Retinal pigment epithelial cell (primary cell): ENCODE results near the gene GALNT16.

Source experiments
- DNase-seq: peaks from one replicate; pipeline ENCODE4 v3.0.0-alpha.2; 2010; ENCODE audit warnings: low read depth
- H3K4me3 ChIP-seq: 2 replicates; pipeline ENCODE4 v1.5.1; 2011; ENCODE audit warnings: mild to moderate bottlenecking, low read length, control low read depth, moderate library complexity
- CTCF ChIP-seq: conservative IDR thresholded peaks from 2 replicates; pipeline ENCODE4 v1.5.1; 2011; ENCODE audit warnings: low read depth, low read length, control low read depth, inconsistent platforms

The GALNT16 gene

GRCh38 chr14:69346710-69347109 lies 86.8 kb downstream of the GALNT16 start:
- no peak overlapping the region for H3K4me3 ChIP-seq
- TF ChIP-seq CTCF, result peak; percentile 78

GRCh38 chr14:69349091-69349777 lies 89.3 kb downstream of the GALNT16 start:
- no peak for TF ChIP-seq CTCF
- H3K4me3 ChIP-seq, result no peak overlapping the region
- no peak for DNase-seq

More at GRCh38 chr14:69346710-69347109, 86.8 kb downstream of the GALNT16 start:
- no peak for DNase-seq

DNA sequence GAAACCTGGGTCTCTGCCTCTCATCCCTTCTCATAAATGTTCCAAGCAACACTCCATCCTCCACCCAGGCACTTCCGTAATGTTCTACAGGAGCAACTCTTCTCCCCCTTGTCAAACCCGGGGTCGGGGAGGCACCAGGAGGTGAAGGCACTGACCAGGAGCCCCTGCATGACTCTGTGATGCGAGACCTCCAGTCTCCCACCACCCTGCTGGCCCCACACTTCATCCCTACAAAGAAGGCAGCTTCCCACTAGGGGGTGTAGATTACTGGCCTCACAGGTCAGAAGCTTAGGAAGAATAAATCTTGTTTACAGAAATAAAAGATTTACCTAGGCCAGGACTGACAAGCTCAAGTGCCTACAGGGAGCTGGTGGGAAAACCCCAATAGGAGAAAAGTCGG lies 90.9 kb downstream of the GALNT16 start:
- no peak for DNase-seq
- TF ChIP-seq CTCF, result no peak
- no peak overlapping the region for H3K4me3 ChIP-seq

- no peak for DNase-seq
Measured at GRCh38 chr14:69351385-69351784, 91.4 kb downstream of the GALNT16 start.

GRCh38 chr14:69351911-69352310 lies 92.0 kb downstream of the GALNT16 start:
- DNase-seq, result no peak
- no peak overlapping the region for H3K4me3 ChIP-seq
- no peak for TF ChIP-seq CTCF

More at GRCh38 chr14:69351385-69351784, 91.4 kb downstream of the GALNT16 start:
- TF ChIP-seq CTCF, result no peak
- H3K4me3 ChIP-seq, result no peak overlapping the region

- DNase-seq, result no peak
- no peak for TF ChIP-seq CTCF
- H3K4me3 ChIP-seq, result no peak overlapping the region
Measured at GRCh38 chr14:69353168-69353567, 93.2 kb downstream of the GALNT16 start.
